Superior temporal gyrus (tissue), 1 donor: ENCODE results near the gene KLK8.

Experiments used
- DNase-seq: peaks from one replicate; pipeline ENCODE4 v3.0.0-alpha.2; 2016; ENCODE audit errors: extremely low spot score

Gene KLK8

GRCh38 chr19:50949861-50950260, 51.5 kb downstream of the KLK8 start:
- DNase-seq, result no peak

GRCh38 chr19:50947123-50947522, 54.3 kb downstream of the KLK8 start:
- DNase-seq, result no peak
